NB4 (cell line): ENCODE measurements around the gene FHIP1A.

Source experiments
- CTCF ChIP-seq: IDR thresholded peaks from one replicate; pipeline ENCODE4 v1.5.1; 2012; ENCODE audit warnings: low read depth, low read length
- MYC ChIP-seq: IDR thresholded peaks from 2 replicates; pipeline ENCODE4 v1.6.1; 2011; ENCODE audit warnings: low read depth, low read length
- POLR2A ChIP-seq: IDR thresholded peaks from 2 replicates; pipeline ENCODE4 v1.6.1; 2011; ENCODE audit warnings: mild to moderate bottlenecking; ENCODE audit not compliant: insufficient read length; ENCODE audit errors: extremely low read depth
- TF ChIP-seq, protein P1 (sequence below): IDR thresholded peaks from 2 replicates; pipeline ENCODE4 v1.6.1; 2011; ENCODE audit warnings: low read depth, low read length

GRCh38 chr4:151417164-151417571, 8.2 kb downstream of the FHIP1A start:
- TF ChIP-seq POLR2A, result no peak
- TF ChIP-seq CTCF, result no peak
- no peak for TF ChIP-seq MYC
- TF ChIP-seq, protein P1, sequence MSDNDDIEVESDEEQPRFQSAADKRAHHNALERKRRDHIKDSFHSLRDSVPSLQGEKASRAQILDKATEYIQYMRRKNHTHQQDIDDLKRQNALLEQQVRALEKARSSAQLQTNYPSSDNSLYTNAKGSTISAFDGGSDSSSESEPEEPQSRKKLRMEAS, result no peak
